A549 (cell line): ENCODE results near the gene POLDIP2.

Experiments used
- CEBPB ChIP-seq, 2 experiments: fragments of >200 bp in 1 of 2; sonication (Bioruptor Twin) in 1 of 2; formaldehyde crosslinking in 1 of 2; IDR thresholded peaks; 2 replicates each; pipeline ENCODE4 v1.6.1; 2012 to 2016
- CHD4 ChIP-seq: fragments of 200-600 bp; sonication (generic); IDR thresholded peaks from 2 replicates; pipeline ENCODE4 v1.6.1; 2016; ENCODE audit warnings: antibody characterized with exemption, mild to moderate bottlenecking, borderline replicate concordance
- EP300 ChIP-seq, 2 experiments: fragments of >200 bp; sonication (Bioruptor Twin); formaldehyde crosslinking; IDR thresholded peaks; 2 replicates in 1 of 2; 3 replicates in 1 of 2; pipeline ENCODE4 v1.6.1; 2016 to 2017
- ESRRA ChIP-seq: fragments of 150-350 bp; IDR thresholded peaks from 2 replicates; pipeline ENCODE4 v1.6.1; 2014; ENCODE audit warnings: mild to moderate bottlenecking, low read length, borderline replicate concordance
- HOXA7 ChIP-seq: fragments of 250-450 bp; sonication (Bioruptor Pico); IDR thresholded peaks from 2 replicates; pipeline ENCODE4 v1.5.0; 2020; ENCODE audit warnings: mild to moderate bottlenecking, moderate library complexity
- MAZ ChIP-seq: fragments of 150-350 bp; IDR thresholded peaks from 2 replicates; pipeline ENCODE4 v1.6.1; 2014; ENCODE audit warnings: antibody characterized with exemption, low read depth, low read length, borderline replicate concordance
- MYC ChIP-seq: IDR thresholded peaks from 2 replicates; pipeline ENCODE4 v1.6.1; 2012; ENCODE audit warnings: mild to moderate bottlenecking, inconsistent platforms, low read length, improper control_type of control experiment, borderline replicate concordance
- NPAS2 ChIP-seq: fragments of 250-450 bp; sonication (Bioruptor Pico); IDR thresholded peaks from 2 replicates; pipeline ENCODE4 v1.8.0; 2022; ENCODE audit warnings: mild to moderate bottlenecking, moderate library complexity, borderline replicate concordance
- POLR2A ChIP-seq: IDR thresholded peaks from 2 replicates; pipeline ENCODE4 v1.6.1; 2012; ENCODE audit warnings: mild to moderate bottlenecking, low read length
- TF ChIP-seq, protein P1 (sequence below): fragments of >200 bp; sonication (Bioruptor Twin); formaldehyde crosslinking; IDR thresholded peaks from 3 replicates; pipeline ENCODE4 v1.5.1; 2016
- TF ChIP-seq, protein P2 (sequence below): fragments of 200-600 bp; sonication (generic); IDR thresholded peaks from 2 replicates; pipeline ENCODE4 v1.6.1; 2016; ENCODE audit warnings: antibody characterized with exemption, mild to moderate bottlenecking, moderate library complexity
- TF ChIP-seq, protein P3 (sequence below): IDR thresholded peaks from 2 replicates; pipeline ENCODE4 v1.6.1; 2012

- TF ChIP-seq NPAS2 (CRISPR knock-in tag) = no peak
- TF ChIP-seq, protein P1, sequence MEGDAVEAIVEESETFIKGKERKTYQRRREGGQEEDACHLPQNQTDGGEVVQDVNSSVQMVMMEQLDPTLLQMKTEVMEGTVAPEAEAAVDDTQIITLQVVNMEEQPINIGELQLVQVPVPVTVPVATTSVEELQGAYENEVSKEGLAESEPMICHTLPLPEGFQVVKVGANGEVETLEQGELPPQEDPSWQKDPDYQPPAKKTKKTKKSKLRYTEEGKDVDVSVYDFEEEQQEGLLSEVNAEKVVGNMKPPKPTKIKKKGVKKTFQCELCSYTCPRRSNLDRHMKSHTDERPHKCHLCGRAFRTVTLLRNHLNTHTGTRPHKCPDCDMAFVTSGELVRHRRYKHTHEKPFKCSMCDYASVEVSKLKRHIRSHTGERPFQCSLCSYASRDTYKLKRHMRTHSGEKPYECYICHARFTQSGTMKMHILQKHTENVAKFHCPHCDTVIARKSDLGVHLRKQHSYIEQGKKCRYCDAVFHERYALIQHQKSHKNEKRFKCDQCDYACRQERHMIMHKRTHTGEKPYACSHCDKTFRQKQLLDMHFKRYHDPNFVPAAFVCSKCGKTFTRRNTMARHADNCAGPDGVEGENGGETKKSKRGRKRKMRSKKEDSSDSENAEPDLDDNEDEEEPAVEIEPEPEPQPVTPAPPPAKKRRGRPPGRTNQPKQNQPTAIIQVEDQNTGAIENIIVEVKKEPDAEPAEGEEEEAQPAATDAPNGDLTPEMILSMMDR = no peak
- TF ChIP-seq POLR2A = no peak
- TF ChIP-seq, protein P2, sequence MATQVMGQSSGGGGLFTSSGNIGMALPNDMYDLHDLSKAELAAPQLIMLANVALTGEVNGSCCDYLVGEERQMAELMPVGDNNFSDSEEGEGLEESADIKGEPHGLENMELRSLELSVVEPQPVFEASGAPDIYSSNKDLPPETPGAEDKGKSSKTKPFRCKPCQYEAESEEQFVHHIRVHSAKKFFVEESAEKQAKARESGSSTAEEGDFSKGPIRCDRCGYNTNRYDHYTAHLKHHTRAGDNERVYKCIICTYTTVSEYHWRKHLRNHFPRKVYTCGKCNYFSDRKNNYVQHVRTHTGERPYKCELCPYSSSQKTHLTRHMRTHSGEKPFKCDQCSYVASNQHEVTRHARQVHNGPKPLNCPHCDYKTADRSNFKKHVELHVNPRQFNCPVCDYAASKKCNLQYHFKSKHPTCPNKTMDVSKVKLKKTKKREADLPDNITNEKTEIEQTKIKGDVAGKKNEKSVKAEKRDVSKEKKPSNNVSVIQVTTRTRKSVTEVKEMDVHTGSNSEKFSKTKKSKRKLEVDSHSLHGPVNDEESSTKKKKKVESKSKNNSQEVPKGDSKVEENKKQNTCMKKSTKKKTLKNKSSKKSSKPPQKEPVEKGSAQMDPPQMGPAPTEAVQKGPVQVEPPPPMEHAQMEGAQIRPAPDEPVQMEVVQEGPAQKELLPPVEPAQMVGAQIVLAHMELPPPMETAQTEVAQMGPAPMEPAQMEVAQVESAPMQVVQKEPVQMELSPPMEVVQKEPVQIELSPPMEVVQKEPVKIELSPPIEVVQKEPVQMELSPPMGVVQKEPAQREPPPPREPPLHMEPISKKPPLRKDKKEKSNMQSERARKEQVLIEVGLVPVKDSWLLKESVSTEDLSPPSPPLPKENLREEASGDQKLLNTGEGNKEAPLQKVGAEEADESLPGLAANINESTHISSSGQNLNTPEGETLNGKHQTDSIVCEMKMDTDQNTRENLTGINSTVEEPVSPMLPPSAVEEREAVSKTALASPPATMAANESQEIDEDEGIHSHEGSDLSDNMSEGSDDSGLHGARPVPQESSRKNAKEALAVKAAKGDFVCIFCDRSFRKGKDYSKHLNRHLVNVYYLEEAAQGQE = no peak
- TF ChIP-seq, protein P3, sequence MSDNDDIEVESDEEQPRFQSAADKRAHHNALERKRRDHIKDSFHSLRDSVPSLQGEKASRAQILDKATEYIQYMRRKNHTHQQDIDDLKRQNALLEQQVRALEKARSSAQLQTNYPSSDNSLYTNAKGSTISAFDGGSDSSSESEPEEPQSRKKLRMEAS = no peak
- no peak for TF ChIP-seq MAZ
- TF ChIP-seq CHD4 = no peak
- no peak for TF ChIP-seq MYC
- TF ChIP-seq CEBPB (IDR thresholded peaks at IDR 0.05) = no peak
- no peak for TF ChIP-seq HOXA7 (CRISPR knock-in tag)
- TF ChIP-seq EP300 (IDR thresholded peaks at IDR 0.05) = no peak
- TF ChIP-seq ESRRA = no peak
Measured at GRCh38 chr17:28327031-28327607, 30.2 kb downstream of the POLDIP2 start.
